ENCODE data around the gene PROB1. TPM values are rescaled to one million over a fixed set of nuclear protein-coding genes. Genes with fewer than 3 reads are reported as not detected.

The PROB1 gene
- total RNA-seq, 1 experiment from 2014 or later: 2.2 TPM

DNA sequence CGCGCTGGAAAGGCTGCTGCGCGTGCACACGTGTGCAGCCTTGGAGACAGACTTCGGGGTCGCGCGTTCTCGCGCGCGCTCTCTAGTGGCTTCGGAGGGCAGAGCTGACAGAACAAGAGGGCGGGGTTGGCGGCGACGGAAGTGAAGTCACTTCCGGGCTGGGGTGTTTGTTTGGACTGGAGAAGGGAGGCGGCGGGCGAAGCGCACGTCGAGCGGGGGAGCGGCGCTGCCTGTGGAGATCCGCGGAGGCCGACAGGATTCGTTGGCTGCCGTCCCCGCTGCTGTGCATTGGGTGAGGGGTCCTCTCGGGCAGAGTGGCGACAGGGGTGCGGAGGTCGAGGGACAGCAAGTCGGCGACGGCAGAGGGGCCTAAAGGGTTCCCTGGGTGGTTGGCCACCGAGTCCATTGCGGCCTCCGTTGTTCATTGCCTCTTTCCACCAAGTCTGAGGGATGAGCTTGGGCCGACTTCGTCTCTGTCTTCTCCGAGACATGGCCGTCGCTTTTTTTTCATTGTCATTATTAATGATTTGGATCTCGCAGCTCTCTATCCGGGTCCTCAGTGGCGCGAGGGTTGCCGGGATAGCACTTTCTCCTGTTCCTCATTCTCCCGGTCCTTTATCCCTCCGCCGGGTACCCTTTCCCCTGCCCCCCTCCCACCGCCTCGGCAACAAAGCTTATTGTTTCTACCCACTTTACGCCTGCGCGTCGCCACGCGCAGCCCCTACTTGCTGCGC is 53.0 kb downstream of the PROB1 start, which contains the start of gene PAIP2:
TSS of gene PAIP2 (plus strand) at position 166 of the 734 bp plus-strand sequence. CDS start 21,931 bp downstream, outside the sequence.
- Histone ChIP-seq H3K4me1 (ENCODE audit: insufficient read depth, low read length) (peaks cover 18% of the 10 kb centered on the region), H3K4me2 (ENCODE audit: low read length) (peak within 1 kb of the TSS; percentile 100), H3K4me3 (ENCODE audit: low read length) (peak within 1 kb of the TSS; percentile 96), H3K79me2 (ENCODE audit: low read length) (peaks cover 52% of the 10 kb centered on the region), H3K9me2 (replicated peaks; ENCODE audit: low read length) (no peaks in the 10 kb centered on the region), H3F3A (ENCODE audit: low read length, unreplicated experiment) (no peaks in the 10 kb centered on the region), H4K20me1 (ENCODE audit: low read length) (peaks cover 33% of the 10 kb centered on the region), H2AFZ (ENCODE audit: low read length) (peak within 1 kb of the TSS; percentile 80), H3K9me3 (ENCODE audit: low read length) (no peaks in the 10 kb centered on the region), H3K36me3 (ENCODE audit: low read depth, low read length) (no peaks in the 10 kb centered on the region), H3K27ac (ENCODE audit: low read length) (peak within 1 kb of the TSS; percentile 93), H3K27me3 (ENCODE audit: low read length) (no peaks in the 10 kb centered on the region), H3K9ac (ENCODE audit: low read length) (peak within 1 kb of the TSS; percentile 96)
- DNase-seq (peak; percentile 95), ATAC-seq (peak; percentile 78)
- ChIA-PET CTCF (interaction anchor here (0.6 to 0.7 kb wide), 3 partner anchors 29 to 735 kb away, joined by 3 to 11 read pairs (median 4); partner anchors contain the start of gene MATR3), POLR2A (ENCODE audit: unreplicated experiment) (interaction anchor here (0.6 to 0.8 kb wide), 7 partner anchors 16 to 80 kb away, joined by 3 to 20 read pairs (median 4); no protein-coding TSS in a partner anchor)
- intact Hi-C loops (cut with micrococcal nuclease): loop anchor here (1.0 to 2.0 kb wide), 3 partner anchors 31 to 49 kb away; partner anchors contain the start of gene MATR3
- no peak for TF ChIP-seq EZH2phosphoT487 (IDR thresholded peaks at IDR 0.05; ENCODE audit: borderline replicate concordance, low read length)
- no peak for TF ChIP-seq EZH2 (IDR thresholded peaks at IDR 0.05; ENCODE audit: low read length, unreplicated experiment)
- TF ChIP-seq, protein P1, sequence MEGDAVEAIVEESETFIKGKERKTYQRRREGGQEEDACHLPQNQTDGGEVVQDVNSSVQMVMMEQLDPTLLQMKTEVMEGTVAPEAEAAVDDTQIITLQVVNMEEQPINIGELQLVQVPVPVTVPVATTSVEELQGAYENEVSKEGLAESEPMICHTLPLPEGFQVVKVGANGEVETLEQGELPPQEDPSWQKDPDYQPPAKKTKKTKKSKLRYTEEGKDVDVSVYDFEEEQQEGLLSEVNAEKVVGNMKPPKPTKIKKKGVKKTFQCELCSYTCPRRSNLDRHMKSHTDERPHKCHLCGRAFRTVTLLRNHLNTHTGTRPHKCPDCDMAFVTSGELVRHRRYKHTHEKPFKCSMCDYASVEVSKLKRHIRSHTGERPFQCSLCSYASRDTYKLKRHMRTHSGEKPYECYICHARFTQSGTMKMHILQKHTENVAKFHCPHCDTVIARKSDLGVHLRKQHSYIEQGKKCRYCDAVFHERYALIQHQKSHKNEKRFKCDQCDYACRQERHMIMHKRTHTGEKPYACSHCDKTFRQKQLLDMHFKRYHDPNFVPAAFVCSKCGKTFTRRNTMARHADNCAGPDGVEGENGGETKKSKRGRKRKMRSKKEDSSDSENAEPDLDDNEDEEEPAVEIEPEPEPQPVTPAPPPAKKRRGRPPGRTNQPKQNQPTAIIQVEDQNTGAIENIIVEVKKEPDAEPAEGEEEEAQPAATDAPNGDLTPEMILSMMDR (conservative IDR thresholded peaks at IDR 0.05; ENCODE audit: low read depth, low read length): peak; percentile 63
- BruUV-seq (replicated peaks): TSS peak; percentile 99

GRCh38 chr5:139341187-139341688 is 53.7 kb downstream of the PROB1 start:
- peak overlapping the region; percentile 80 for H2AFZ ChIP-seq (ENCODE audit: low read length)
- H3K27ac ChIP-seq (ENCODE audit: low read length): peak overlapping the region; percentile 9; the same call in 1 of the 2 replicates
- no TSS peak for BruUV-seq (replicated peaks)
- ATAC-seq (no peak), DNase-seq (no peak)
- no peaks in the 10 kb centered on the region for H3K9me3 ChIP-seq (ENCODE audit: low read length)
- ChIA-PET CTCF (no interaction called here), POLR2A (ENCODE audit: unreplicated experiment) (interaction anchor here (0.6 kb wide), 1 partner anchor 33 kb away, joined by 3 read pairs; no protein-coding TSS in a partner anchor)
- TF ChIP-seq, protein P1 (conservative IDR thresholded peaks at IDR 0.05; ENCODE audit: low read depth, low read length): no peak
- TF ChIP-seq EZH2phosphoT487 (IDR thresholded peaks at IDR 0.05; ENCODE audit: borderline replicate concordance, low read length) (no peak), EZH2 (IDR thresholded peaks at IDR 0.05; ENCODE audit: low read length, unreplicated experiment) (no peak)
- intact Hi-C loops (cut with micrococcal nuclease): loop anchor here (1.0 to 2.0 kb wide), 3 partner anchors 32 to 50 kb away; partner anchors contain the start of gene MATR3
- peak overlapping the region; percentile 96 for H3K9ac ChIP-seq (ENCODE audit: low read length)
- H3F3A ChIP-seq (ENCODE audit: low read length, unreplicated experiment): no peaks in the 10 kb centered on the region
- H4K20me1 ChIP-seq (ENCODE audit: low read length): peaks cover 33% of the 10 kb centered on the region
- peaks cover 46% of the 10 kb centered on the region for H3K79me2 ChIP-seq (ENCODE audit: low read length)
- no peaks in the 10 kb centered on the region for H3K27me3 ChIP-seq (ENCODE audit: low read length)
- H3K9me2 ChIP-seq (replicated peaks; ENCODE audit: low read length): no peaks in the 10 kb centered on the region
- H3K36me3 ChIP-seq (ENCODE audit: low read depth, low read length): no peaks in the 10 kb centered on the region
- H3K4me2 ChIP-seq (ENCODE audit: low read length): peak overlapping the region; percentile 100
- H3K4me3 ChIP-seq (ENCODE audit: low read length): peak overlapping the region; percentile 96
- peaks cover 18% of the 10 kb centered on the region for H3K4me1 ChIP-seq (ENCODE audit: insufficient read depth, low read length)

Other genes with a start within 250 kb of the PROB1 start
- 7.9 and 17.2 TPM in 2 replicates for gene SIL1, start 196.7 kb downstream of the PROB1 start, total RNA-seq (2014; rRNA removed)
- gene MATR3, start 101.4 kb downstream of the PROB1 start, total RNA-seq (2014; rRNA removed): 139 and 162 TPM in 2 replicates
- 35.1 and 39.3 TPM in 2 replicates for gene PAIP2, start 53.2 kb downstream of the PROB1 start, total RNA-seq (2014; rRNA removed)
- gene SLC23A1, start 11.8 kb downstream of the PROB1 start, total RNA-seq (2014; rRNA removed): not detected in 2 replicates
- gene MZB1, start 5.2 kb downstream of the PROB1 start, total RNA-seq (2014; rRNA removed): 0.22 and 1.0 TPM in 2 replicates
- 1.4 and 3.1 TPM in 2 replicates for gene SPATA24, start 9.0 kb upstream of the PROB1 start, total RNA-seq (2014; rRNA removed)
- 3.2 and 4.4 TPM in 2 replicates for gene DNAJC18, start 44.4 kb upstream of the PROB1 start, total RNA-seq (2014; rRNA removed)
- 0.36 TPM in 1 of 2 replicates, not detected in the other for gene ECSCR, start 67.6 kb upstream of the PROB1 start, total RNA-seq (2014; rRNA removed)
- gene SMIM33, start 75.9 kb upstream of the PROB1 start, total RNA-seq (2014; rRNA removed): not detected in 2 replicates
- 6.5 and 12.6 TPM in 2 replicates for gene STING1, start 87.7 kb upstream of the PROB1 start, total RNA-seq (2014; rRNA removed)
- gene UBE2D2, start 166.2 kb upstream of the PROB1 start, total RNA-seq (2014; rRNA removed): 98.7 and 104 TPM in 2 replicates